ENCODE data around the gene SND1.

Gene SND1

GRCh38 chr7:128020159-128020558 lies 368.2 kb downstream of the SND1 start:
- H3K4me3 ChIP-seq: no peak overlapping the region
- no peaks in the 10 kb centered on the region for H3K9me3 ChIP-seq (replicated peaks in 1 of 11)
- TF ChIP-seq Cebpa-rat (IDR thresholded peaks at IDR 0.05): no peak
- H3K4me1 ChIP-seq: peaks cover 45 to 89% (median 77%) of the 10 kb centered on the region in 10 experiments
- H3K9ac ChIP-seq: no peak overlapping the region
- peaks cover 18 to 100% (median 98%) of the 10 kb centered on the region in 11 experiments for H3K36me3 ChIP-seq
- peak overlapping the region in 4 of 11 experiments; percentile 5 to 12 (median 10); a peak in 4 of 22 replicates for H3K4me2 ChIP-seq
- peaks cover 34 to 100% (median 97%) of the 10 kb centered on the region in 11 experiments; a peak in 21 of 22 replicates for H4K20me1 ChIP-seq
- no peak overlapping the region for H3K27ac ChIP-seq
- H3K27me3 ChIP-seq: no peaks in the 10 kb centered on the region

- peak overlapping the region in 6 of 11 experiments; percentile 2 to 98 (median 8); a peak in 3 of 22 replicates for H3K4me2 ChIP-seq
- peaks cover 57 to 99% (median 88%) of the 10 kb centered on the region in 10 experiments for H3K4me1 ChIP-seq
- H3K9me3 ChIP-seq (replicated peaks in 1 of 11): no peaks in the 10 kb centered on the region
- H4K20me1 ChIP-seq: peaks cover 45 to 100% (median 97%) of the 10 kb centered on the region in 11 experiments; a peak in 21 of 22 replicates
- peaks cover 12 to 96% (median 91%) of the 10 kb centered on the region in 11 experiments for H3K36me3 ChIP-seq
- H3K4me3 ChIP-seq: no peak overlapping the region
- no peak overlapping the region for H3K27ac ChIP-seq
- no peak for TF ChIP-seq Cebpa-rat (IDR thresholded peaks at IDR 0.05)
- no peaks in the 10 kb centered on the region for H3K27me3 ChIP-seq
- H3K9ac ChIP-seq: no peak overlapping the region
These were observed 369.4 kb downstream of the SND1 start for GRCh38 chr7:128021366-128021765.

GRCh38 chr7:128022631-128023532 lies 370.9 kb downstream of the SND1 start:
- H3K36me3 ChIP-seq: peaks cover 12 to 88% (median 79%) of the 10 kb centered on the region in 11 experiments
- no peaks in the 10 kb centered on the region for H3K9me3 ChIP-seq (replicated peaks in 1 of 11)
- no peak for TF ChIP-seq Cebpa-rat (IDR thresholded peaks at IDR 0.05)
- peak overlapping the region; percentile 6 to 100 (median 96) for H3K4me2 ChIP-seq
- peaks cover 42 to 98% (median 91%) of the 10 kb centered on the region in 11 experiments; a peak in 21 of 22 replicates for H4K20me1 ChIP-seq
- H3K4me3 ChIP-seq: peak overlapping the region in 2 of 10 experiments; percentile 15 to 28; a peak in 2 of 20 replicates
- no peaks in the 10 kb centered on the region for H3K27me3 ChIP-seq
- peaks cover 71 to 93% (median 82%) of the 10 kb centered on the region in 10 experiments for H3K4me1 ChIP-seq
- H3K27ac ChIP-seq: peak overlapping the region in 6 of 11 experiments; percentile 0 to 51 (median 26); a peak in 7 of 22 replicates
- H3K9ac ChIP-seq: peak overlapping the region in 3 of 11 experiments; percentile 12 to 40 (median 26); a peak in 4 of 22 replicates

- Histone ChIP-seq H3K4me2 (peak overlapping the region; percentile 93 to 100 (median 96)), H3K4me3 (peak overlapping the region in 5 of 10 experiments; percentile 84 to 95 (median 91); a peak in 5 of 20 replicates), H4K20me1 (peaks cover 42 to 98% (median 91%) of the 10 kb centered on the region in 11 experiments; a peak in 21 of 22 replicates), H3K36me3 (peaks cover 12 to 88% (median 77%) of the 10 kb centered on the region in 11 experiments), H3K27me3 (no peaks in the 10 kb centered on the region), H3K27ac (peak overlapping the region in 9 of 11 experiments; percentile 1 to 74 (median 69); a peak in 15 of 22 replicates), H3K9me3 (replicated peaks in 1 of 11) (peaks cover 0 to 3% (median 0%) of the 10 kb centered on the region in 11 experiments; a peak in 3 of 22 replicates), H3K9ac (peak overlapping the region in 4 of 11 experiments; percentile 2 to 91 (median 6); a peak in 5 of 22 replicates), H3K4me1 (peaks cover 67 to 93% (median 81%) of the 10 kb centered on the region in 10 experiments)
- TF ChIP-seq Cebpa-rat (IDR thresholded peaks at IDR 0.05): no peak
These were observed 372.2 kb downstream of the SND1 start for GRCh38 chr7:128024151-128024550.

GRCh38 chr7:128025380-128025779 lies 373.4 kb downstream of the SND1 start:
- H3K27ac ChIP-seq: peak overlapping the region in 10 of 11 experiments; percentile 1 to 74 (median 68); a peak in 18 of 22 replicates
- peak overlapping the region; percentile 93 to 100 (median 96) for H3K4me2 ChIP-seq
- H3K9me3 ChIP-seq (replicated peaks in 1 of 11): peaks cover 0 to 7% (median 0%) of the 10 kb centered on the region in 11 experiments; a peak in 3 of 22 replicates
- H3K4me3 ChIP-seq: peak overlapping the region in 9 of 10 experiments; percentile 82 to 95 (median 90); a peak in 16 of 20 replicates
- peaks cover 5 to 88% (median 77%) of the 10 kb centered on the region in 11 experiments for H3K36me3 ChIP-seq
- peaks cover 42 to 98% (median 91%) of the 10 kb centered on the region in 11 experiments; a peak in 21 of 22 replicates for H4K20me1 ChIP-seq
- no peak for TF ChIP-seq Cebpa-rat (IDR thresholded peaks at IDR 0.05)
- H3K9ac ChIP-seq: peak overlapping the region in 10 of 11 experiments; percentile 53 to 95 (median 73); a peak in 17 of 22 replicates
- no peaks in the 10 kb centered on the region for H3K27me3 ChIP-seq
- peaks cover 77 to 94% (median 81%) of the 10 kb centered on the region in 10 experiments for H3K4me1 ChIP-seq

- TF ChIP-seq Cebpa-rat (IDR thresholded peaks at IDR 0.05): 0 out of 22 replicates have a peak, but pooled peaks of 3 of the 11 experiments have one; percentile 10 to 25 (median 15)
- peak overlapping the region in 10 of 11 experiments; percentile 53 to 95 (median 73); a peak in 19 of 22 replicates for H3K9ac ChIP-seq
- peak overlapping the region; percentile 93 to 100 (median 96) for H3K4me2 ChIP-seq
- H4K20me1 ChIP-seq: peaks cover 42 to 97% (median 87%) of the 10 kb centered on the region in 11 experiments; a peak in 21 of 22 replicates
- H3K27ac ChIP-seq: peak overlapping the region in 10 of 11 experiments; percentile 15 to 74 (median 68); a peak in 19 of 22 replicates
- H3K36me3 ChIP-seq: peaks cover under 1 to 86% (median 75%) of the 10 kb centered on the region in 11 experiments
- H3K27me3 ChIP-seq: no peaks in the 10 kb centered on the region
- H3K4me3 ChIP-seq: peak overlapping the region in 9 of 10 experiments; percentile 82 to 95 (median 90); a peak in 17 of 20 replicates
- peaks cover 79 to 97% (median 81%) of the 10 kb centered on the region in 10 experiments for H3K4me1 ChIP-seq
- H3K9me3 ChIP-seq (replicated peaks in 1 of 11): peaks cover 0 to 7% (median 0%) of the 10 kb centered on the region in 11 experiments; a peak in 3 of 22 replicates
These were observed 373.8 kb downstream of the SND1 start for GRCh38 chr7:128025819-128026218.

- H3K27ac ChIP-seq: peak overlapping the region in 10 of 11 experiments; percentile 15 to 74 (median 68); a peak in 18 of 22 replicates
- peak overlapping the region; percentile 14 to 95 (median 72); a peak in 19 of 22 replicates for H3K9ac ChIP-seq
These were observed 374.6 kb downstream of the SND1 start for GRCh38 chr7:128026551-128026950.

More at GRCh38 chr7:128026551-128026950, 374.6 kb downstream of the SND1 start:
- Histone ChIP-seq H3K27me3 (no peaks in the 10 kb centered on the region), H3K9me3 (replicated peaks in 1 of 11) (peaks cover 0 to 7% (median 0%) of the 10 kb centered on the region in 11 experiments; a peak in 3 of 22 replicates), H3K4me3 (peak overlapping the region in 9 of 10 experiments; percentile 82 to 95 (median 90); a peak in 18 of 20 replicates), H4K20me1 (peaks cover 42 to 95% (median 80%) of the 10 kb centered on the region in 11 experiments; a peak in 21 of 22 replicates), H3K4me1 (peaks cover 72 to 91% (median 78%) of the 10 kb centered on the region in 10 experiments), H3K4me2 (peak overlapping the region; percentile 93 to 100 (median 96)), H3K36me3 (peaks cover 0 to 79% (median 68%) of the 10 kb centered on the region in 11 experiments; a peak in 21 of 22 replicates)
- TF ChIP-seq Cebpa-rat (IDR thresholded peaks at IDR 0.05): no peak
